SKM-1 treated with dmso at 0.1 percent for 144 hours (cell line): ENCODE measurements around the gene FGF9.

Experiments used
- DNase-seq: peaks from one replicate; lab custom pipeline; 2025; ENCODE audit not compliant: unreplicated experiment; lab: John Stamatoyannopoulos, UW

FGF9 gene

DNA sequence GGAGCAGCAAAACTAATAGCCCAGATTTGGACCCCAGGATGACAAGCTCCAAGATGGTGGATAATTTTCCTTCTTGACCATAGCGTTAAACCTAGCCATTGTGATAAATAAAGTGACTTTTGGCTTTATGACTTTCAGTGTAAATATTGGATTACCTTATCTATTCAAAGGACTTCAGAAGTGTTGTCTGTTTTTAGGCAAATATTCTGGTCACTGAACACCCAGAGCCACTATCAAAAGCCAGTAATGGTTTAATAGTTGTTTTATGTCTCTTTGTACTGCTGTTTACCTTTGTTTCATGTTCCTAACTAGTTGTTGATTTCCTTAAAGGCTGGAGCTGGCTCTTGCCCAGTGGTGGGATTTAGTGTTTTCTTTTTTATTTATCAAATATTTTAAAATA lies 81.6 kb downstream of the FGF9 start:
- no peak for DNase-seq

DNA sequence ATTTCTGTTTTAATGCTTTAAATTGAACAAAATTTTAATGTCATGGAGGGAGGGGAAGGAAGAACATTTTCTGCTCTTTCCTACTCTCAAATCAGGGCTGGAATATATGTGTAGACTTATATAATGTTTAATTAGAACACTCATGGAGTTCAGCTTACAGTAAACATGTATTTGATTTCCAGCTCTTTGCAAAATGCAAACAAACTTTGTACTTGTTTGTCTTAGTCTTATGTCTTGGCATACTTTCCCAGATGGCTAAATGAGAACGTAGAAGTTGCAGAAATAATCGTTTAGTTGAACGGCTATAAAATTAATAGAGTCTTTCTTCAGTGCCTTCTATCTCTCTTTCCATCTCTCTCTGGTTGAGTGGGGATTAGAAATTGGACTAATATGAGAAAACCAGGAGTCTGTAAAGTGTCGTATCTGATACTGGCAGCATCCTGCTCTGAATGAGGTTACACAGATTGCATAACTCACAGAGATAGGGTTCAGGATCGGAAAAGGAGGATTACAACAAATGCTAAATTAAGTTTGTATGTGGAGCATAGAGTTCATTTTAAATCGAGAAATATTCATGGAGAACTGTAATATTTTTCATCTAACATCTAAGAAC lies 82.3 kb downstream of the FGF9 start:
- no peak for DNase-seq
